H7 (cell line): Measurements from ENCODE around the gene PARD3B. TPM values are rescaled to one million over a fixed set of nuclear protein-coding genes. Genes with fewer than 3 reads are reported as not detected.
"Not testable (repeated sequence)": the region's sequence is repeated elsewhere in the genome, so short reads cannot be mapped to it uniquely, and the experiment has no call there.

Experiments used
- DNase-seq: peaks from one replicate; pipeline ENCODE4 v3.0.0; 2012
- H3K27me3 ChIP-seq: 2 replicates; pipeline ENCODE4 v1.6.0; 2011; ENCODE audit warnings: mild to moderate bottlenecking, low read length; ENCODE audit not compliant: control insufficient read depth, insufficient read depth
- H3K36me3 ChIP-seq: replicated peaks from 2 replicates; pipeline ENCODE4 v1.5.1; 2011; ENCODE audit warnings: low read length; ENCODE audit not compliant: control insufficient read depth, insufficient read depth
- H3K4me3 ChIP-seq: 2 replicates; pipeline ENCODE4 v1.5.1; 2011; ENCODE audit warnings: low read depth, mild to moderate bottlenecking, control low read depth, low read length, moderate library complexity; ENCODE audit not compliant: insufficient read depth
- total RNA-seq: library from RNA; depleted of rRNA; stranded (reverse); fragments of >200 nt; shearing (Covaris generic); gene quantifications from 2 replicates; pipeline ENCODE4 v1.2.3, GENCODE V29; 2014

The PARD3B gene
- total RNA-seq, 1 experiment from 2014 or later: 2.3 TPM

DNA sequence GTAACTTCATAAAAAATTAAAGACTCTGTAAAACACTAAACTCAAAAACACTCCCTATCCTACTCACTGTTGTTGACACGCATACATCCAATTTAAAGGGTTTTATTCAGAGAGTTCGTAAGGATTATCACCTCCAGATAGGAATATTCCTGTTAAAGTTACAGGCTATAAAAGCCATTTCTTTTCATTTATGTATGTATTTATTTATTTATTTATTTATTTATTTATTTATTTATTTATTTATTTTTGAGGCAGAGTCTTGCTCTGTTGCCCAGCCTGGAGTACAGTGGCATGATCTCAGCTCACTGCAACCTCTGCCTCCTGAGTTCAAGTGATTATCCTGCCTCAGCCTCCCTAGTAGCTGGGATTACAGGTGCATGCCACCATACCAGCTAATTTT lies 948.3 kb downstream of the PARD3B start:
- DNase-seq, H3K4me3 ChIP-seq, H3K27me3 ChIP-seq, H3K36me3 ChIP-seq: not testable (repeated sequence)

DNA sequence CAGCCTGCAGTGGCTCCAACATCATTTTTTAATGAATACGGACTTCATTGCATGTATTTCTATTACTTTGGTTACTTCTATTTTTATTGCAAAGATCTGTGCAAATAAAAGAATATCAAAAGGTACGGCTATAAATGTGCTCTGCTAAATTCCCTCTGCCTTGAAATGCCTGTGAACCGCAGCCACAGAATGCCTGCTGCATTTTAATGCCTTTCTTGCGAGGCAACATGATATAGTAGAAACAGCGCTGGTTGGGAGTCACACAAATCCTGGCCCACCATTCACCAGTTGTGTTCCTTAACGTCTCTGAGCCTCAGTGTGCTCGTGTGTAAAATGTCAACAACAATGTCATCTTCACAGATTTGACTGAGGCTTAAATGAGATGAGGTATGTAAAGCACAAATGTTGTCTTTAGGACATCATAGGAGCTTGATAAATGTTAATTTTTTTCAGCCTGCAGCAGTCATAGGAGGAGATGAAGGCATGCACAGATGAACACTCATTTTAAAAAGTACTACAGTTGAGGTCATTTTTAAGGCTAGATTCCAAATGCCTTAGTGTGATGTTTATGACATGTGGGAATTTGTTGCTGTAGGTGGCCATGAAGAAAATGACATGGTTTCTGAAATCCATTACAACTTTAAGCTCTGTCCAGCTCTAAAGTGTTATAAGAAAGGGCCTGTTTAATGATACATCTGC lies 949.4 kb downstream of the PARD3B start:
- H3K27me3 ChIP-seq: no peaks in the 10 kb centered on the region
- H3K36me3 ChIP-seq: no peaks in the 10 kb centered on the region
- no peak overlapping the region for H3K4me3 ChIP-seq
- DNase-seq: no peak

DNA sequence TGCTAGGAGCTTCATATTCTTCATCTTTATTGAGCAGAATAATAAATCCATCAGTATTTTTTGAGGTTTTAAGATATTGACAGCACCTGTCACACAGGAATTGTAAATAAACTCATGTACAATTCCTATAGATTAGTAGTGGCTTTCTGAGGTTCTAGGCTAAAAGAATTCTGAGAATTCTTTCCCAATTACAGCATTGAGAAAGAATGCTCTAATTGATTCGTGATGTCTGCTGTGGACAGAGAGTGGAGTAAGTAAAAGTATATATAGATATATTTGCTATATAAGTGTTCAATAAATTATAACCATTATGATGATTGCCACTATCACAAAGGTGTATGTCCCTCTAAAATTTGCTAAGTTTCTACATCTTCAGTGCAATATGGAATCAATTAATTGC lies 950.5 kb downstream of the PARD3B start:
- no peaks in the 10 kb centered on the region for H3K27me3 ChIP-seq
- DNase-seq: no peak
- no peak overlapping the region for H3K4me3 ChIP-seq
- no peaks in the 10 kb centered on the region for H3K36me3 ChIP-seq

- Histone ChIP-seq H3K4me3 (no peak overlapping the region), H3K27me3 (no peaks in the 10 kb centered on the region), H3K36me3 (no peaks in the 10 kb centered on the region)
- DNase-seq: no peak
Measured at GRCh38 chr2:205496370-205496769, 951.1 kb downstream of the PARD3B start.

- no peaks in the 10 kb centered on the region for H3K27me3 ChIP-seq
- no peak overlapping the region for H3K4me3 ChIP-seq
- DNase-seq: no peak
Measured at GRCh38 chr2:205496772-205497171, 951.5 kb downstream of the PARD3B start.

GRCh38 chr2:205499006-205499405 lies 953.7 kb downstream of the PARD3B start:
- DNase-seq: no peak
- H3K36me3 ChIP-seq: no peaks in the 10 kb centered on the region
- H3K4me3 ChIP-seq: no peak overlapping the region
- H3K27me3 ChIP-seq: no peaks in the 10 kb centered on the region

More at GRCh38 chr2:205496772-205497171, 951.5 kb downstream of the PARD3B start:
- no peaks in the 10 kb centered on the region for H3K36me3 ChIP-seq

GRCh38 chr2:205500065-205500464 lies 954.8 kb downstream of the PARD3B start:
- Histone ChIP-seq H3K27me3 (no peaks in the 10 kb centered on the region), H3K36me3 (no peaks in the 10 kb centered on the region), H3K4me3 (no peak overlapping the region)
- no peak for DNase-seq

GRCh38 chr2:205500951-205501350 lies 955.7 kb downstream of the PARD3B start:
- Histone ChIP-seq H3K36me3 (no peaks in the 10 kb centered on the region), H3K4me3 (no peak overlapping the region), H3K27me3 (no peaks in the 10 kb centered on the region)
- no peak for DNase-seq

DNA sequence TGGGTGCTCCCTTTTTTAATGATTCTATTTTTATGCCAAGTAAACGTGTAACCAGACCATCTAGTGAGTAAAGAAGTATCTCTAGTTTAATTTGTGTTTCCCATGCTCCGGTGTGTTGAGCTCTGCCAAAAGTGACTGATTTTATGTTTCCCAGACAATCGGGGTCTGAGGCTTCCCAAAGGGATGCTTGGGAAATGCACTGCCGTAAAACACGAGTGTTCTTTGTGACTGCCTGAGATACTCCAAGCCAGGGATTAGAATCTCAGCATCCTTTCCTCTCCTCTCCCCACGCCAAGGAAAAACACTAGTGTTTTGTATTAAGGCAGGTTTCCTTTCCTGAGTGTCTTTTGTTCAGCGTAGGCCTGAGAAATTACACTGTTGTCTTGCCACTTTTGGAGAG lies 956.6 kb downstream of the PARD3B start:
- Histone ChIP-seq H3K36me3 (no peaks in the 10 kb centered on the region), H3K4me3 (no peak overlapping the region), H3K27me3 (no peaks in the 10 kb centered on the region)
- DNase-seq: no peak

GRCh38 chr2:205505371-205505770 lies 960.1 kb downstream of the PARD3B start:
- H3K4me3 ChIP-seq: no peak overlapping the region
- DNase-seq: no peak
- H3K27me3 ChIP-seq: no peaks in the 10 kb centered on the region
- H3K36me3 ChIP-seq: no peaks in the 10 kb centered on the region

DNA sequence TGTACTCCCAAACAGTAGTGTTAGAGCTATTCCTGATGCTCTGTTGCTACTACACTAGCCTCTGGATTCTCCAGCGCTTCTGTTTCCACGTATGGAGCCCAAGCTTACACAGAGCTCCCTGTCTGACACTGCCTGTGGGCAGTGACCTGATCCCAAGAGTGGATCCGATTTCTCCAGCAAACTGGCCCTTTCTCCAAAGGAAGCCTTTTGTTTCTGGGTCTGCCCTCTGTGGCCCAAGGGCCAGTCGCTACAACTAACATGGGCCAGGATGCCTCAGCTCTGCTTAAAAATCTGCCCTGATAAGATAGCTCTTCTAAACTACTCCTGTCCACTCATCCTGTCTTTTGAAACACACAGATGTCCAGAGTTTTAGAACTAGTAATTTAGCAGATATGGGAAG lies 964.4 kb downstream of the PARD3B start:
- no peaks in the 10 kb centered on the region for H3K36me3 ChIP-seq
- H3K27me3 ChIP-seq: no peaks in the 10 kb centered on the region

DNA sequence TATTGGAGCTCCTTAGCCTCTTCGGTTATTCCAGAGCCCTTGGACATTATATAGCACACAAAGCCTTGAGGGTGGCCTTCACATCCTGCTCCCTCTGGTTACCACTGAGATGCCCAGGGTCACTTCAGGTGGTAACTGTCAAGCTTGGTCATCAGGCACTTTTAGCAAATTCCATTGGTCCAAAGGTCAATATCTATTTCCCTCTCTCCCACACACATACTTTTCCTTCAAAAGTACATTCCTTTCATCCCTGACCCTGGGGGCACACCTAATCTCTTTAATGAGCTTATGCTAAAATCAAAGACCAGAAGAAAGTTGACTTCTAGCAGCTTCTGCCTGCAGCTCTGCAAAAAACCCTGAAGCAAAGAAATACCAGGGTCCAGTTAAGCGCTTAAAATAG lies 965.1 kb downstream of the PARD3B start:
- Histone ChIP-seq H3K4me3 (no peak overlapping the region), H3K36me3 (no peaks in the 10 kb centered on the region), H3K27me3 (no peaks in the 10 kb centered on the region)
- DNase-seq: no peak

More for the DNA sequence above, 964.4 kb downstream of the PARD3B start:
- no peak for DNase-seq
- no peak overlapping the region for H3K4me3 ChIP-seq

DNA sequence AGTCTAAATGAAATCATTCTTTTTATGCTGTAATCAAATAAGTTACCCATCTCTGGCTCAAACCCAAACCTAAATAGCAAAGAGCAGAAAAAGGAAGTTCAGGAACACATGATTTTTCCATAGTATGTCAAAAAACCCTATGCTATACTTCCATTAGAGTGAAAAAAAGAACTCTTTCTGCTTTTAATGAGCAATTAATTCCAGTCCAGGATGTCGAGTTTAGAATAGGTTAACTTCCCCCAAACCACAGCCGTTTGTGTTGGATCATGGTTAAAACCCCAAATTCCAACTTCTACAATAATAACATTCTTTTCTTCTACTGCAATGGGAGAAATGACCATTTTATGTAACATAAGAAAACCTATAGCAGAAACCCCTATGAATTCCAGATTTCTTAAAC lies 965.9 kb downstream of the PARD3B start:
- no peak for DNase-seq
- no peaks in the 10 kb centered on the region for H3K27me3 ChIP-seq
- no peaks in the 10 kb centered on the region for H3K36me3 ChIP-seq
- H3K4me3 ChIP-seq: no peak overlapping the region

- Histone ChIP-seq H3K4me3 (no peak overlapping the region), H3K27me3 (no peaks in the 10 kb centered on the region), H3K36me3 (no peaks in the 10 kb centered on the region)
- DNase-seq: no peak
Measured at GRCh38 chr2:205511641-205512040, 966.4 kb downstream of the PARD3B start.

DNA sequence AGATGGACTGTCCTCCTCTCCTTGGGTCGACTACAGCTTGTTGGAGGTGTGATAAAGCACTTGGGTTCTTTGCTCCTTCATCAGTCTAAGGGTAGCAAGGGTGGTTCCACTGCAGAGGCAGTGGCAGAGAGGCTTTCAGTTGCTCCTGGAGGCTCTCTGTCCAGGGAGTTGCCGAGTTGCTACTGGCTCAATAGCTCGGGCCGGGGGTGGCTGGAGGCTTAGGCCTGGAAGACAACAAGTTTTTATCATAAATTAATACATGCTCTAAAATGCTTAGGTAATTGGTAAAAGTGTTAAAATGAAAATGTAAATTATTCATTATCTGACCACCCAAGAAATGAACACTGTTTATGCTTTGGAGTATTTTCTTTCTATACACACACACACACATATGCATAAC lies 975.0 kb downstream of the PARD3B start:
- no peaks in the 10 kb centered on the region for H3K27me3 ChIP-seq
- H3K4me3 ChIP-seq: no peak overlapping the region
- H3K36me3 ChIP-seq: no peaks in the 10 kb centered on the region
- no peak for DNase-seq

DNA sequence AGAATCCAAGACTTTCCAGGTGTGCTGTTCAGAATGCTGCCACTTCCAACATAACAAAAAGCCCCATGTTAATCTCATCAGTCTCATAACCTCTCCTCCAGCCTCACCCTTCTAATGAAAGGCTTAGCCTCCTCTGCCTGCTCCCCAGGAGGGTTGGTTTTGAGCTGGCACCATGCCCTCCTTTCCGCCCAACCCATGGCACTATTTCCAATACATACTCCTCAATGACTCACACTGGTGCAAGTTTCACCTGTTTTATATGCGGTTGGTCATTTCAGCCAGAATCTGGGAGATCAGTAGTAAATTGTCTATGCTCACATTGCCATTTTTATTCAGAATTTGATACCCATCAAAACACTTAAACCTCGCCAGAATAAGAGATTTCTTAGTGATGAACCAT lies 979.4 kb downstream of the PARD3B start:
- Histone ChIP-seq H3K36me3 (no peaks in the 10 kb centered on the region), H3K4me3 (no peak overlapping the region), H3K27me3 (no peaks in the 10 kb centered on the region)
- no peak for DNase-seq
